ENCODE results near the gene SP100. TPM values are rescaled to one million over a fixed set of nuclear protein-coding genes. Genes with fewer than 3 reads are reported as not detected.

Gene SP100
- 10 to 100 TPM; 51.6 to 69.0 TPM for total RNA-seq

DNA sequence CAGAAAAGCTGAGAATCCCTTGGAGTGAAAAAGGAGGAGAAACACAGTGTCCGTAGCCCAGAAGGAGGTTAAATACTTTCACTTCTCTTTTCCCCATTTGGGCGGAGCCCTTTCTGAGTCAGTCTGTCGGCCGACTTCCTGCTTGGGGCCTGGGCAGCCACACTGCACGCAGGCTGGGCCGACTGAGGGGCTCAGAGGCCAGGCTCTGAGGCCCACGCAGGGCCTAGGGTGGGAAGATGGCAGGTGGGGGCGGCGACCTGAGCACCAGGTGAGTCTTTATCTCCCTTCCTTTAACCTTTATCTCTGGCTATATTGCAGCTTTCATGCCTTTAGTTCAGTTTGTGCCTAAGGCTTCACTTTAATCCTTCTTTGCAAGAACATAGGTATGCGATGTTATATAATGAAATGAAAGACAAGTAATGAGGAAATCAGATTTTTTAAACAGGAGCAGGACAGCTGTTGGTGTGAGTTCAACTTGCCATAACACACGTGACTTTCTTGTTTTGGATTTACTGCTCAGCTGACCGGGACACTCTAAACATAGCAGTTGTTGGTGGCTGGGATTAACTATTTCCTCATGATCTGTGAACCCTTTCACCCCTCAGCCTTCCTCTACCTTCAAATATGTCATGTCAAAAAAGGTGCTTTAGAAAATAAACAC lies at the start of gene SP100:
TSS of gene SP100 (plus strand) at position 141 of the 661 bp plus-strand sequence. CDS start at position 237, 96 bp downstream.
- Histone ChIP-seq H3K27me3 (replicated peaks; ENCODE audit: insufficient read depth) (no peaks in the 10 kb centered on the region), H3K9me3 (no peaks in the 10 kb centered on the region), H3K27ac (peak within 1 kb of the TSS; percentile 90 to 91), H3K36me3 (no peaks in the 10 kb centered on the region), H3K4me1 (replicated peaks) (peaks cover 4% of the 10 kb centered on the region), H3K4me3 (peak within 1 kb of the TSS; percentile 45 to 51)
- TF ChIP-seq POLR2AphosphoS5 (IDR thresholded peaks at IDR 0.05) (peak; percentile 76), POLR2A (IDR thresholded peaks at IDR 0.05) (peak; percentile 74)
- TF ChIP-seq, protein P1, sequence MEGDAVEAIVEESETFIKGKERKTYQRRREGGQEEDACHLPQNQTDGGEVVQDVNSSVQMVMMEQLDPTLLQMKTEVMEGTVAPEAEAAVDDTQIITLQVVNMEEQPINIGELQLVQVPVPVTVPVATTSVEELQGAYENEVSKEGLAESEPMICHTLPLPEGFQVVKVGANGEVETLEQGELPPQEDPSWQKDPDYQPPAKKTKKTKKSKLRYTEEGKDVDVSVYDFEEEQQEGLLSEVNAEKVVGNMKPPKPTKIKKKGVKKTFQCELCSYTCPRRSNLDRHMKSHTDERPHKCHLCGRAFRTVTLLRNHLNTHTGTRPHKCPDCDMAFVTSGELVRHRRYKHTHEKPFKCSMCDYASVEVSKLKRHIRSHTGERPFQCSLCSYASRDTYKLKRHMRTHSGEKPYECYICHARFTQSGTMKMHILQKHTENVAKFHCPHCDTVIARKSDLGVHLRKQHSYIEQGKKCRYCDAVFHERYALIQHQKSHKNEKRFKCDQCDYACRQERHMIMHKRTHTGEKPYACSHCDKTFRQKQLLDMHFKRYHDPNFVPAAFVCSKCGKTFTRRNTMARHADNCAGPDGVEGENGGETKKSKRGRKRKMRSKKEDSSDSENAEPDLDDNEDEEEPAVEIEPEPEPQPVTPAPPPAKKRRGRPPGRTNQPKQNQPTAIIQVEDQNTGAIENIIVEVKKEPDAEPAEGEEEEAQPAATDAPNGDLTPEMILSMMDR (IDR thresholded peaks at IDR 0.05): no peak
- 5% methylated on average over 12 of the region's 12 CpGs for WGBS
- peak; percentile 79 for DNase-seq (ENCODE audit: low spot score)
- intact Hi-C loops (cut with DNase I): loop anchor here (10.0 kb wide), 1 partner anchor 299 kb away; the partner anchor contains the start of gene CAB39

DNA sequence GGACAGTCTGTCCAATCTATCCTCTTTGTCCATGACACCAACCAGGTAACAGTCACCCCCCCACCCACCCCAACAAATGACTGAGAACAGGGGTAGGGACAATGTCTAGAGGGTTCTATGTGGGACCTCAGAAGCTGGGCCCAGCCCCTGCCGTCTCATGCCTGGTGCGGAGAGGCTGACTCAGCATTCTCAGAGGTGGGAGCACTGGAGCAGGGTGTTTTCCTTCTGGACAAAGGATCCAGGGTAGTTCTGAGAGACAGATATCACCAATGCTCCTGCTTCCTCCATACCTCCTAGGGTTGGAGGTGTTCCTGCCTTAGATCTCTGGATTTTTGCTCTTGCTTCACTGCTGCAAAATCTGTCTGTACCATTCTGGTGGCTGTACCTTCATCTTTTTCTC lies 33.9 kb upstream of the SP100 start:
- H3K27ac ChIP-seq: no peak overlapping the region
- H3K4me1 ChIP-seq (replicated peaks): no peaks in the 10 kb centered on the region
- no peak for DNase-seq (ENCODE audit: low spot score)
- intact Hi-C loops (cut with DNase I): no loop called here
- no peaks in the 10 kb centered on the region for H3K9me3 ChIP-seq
- peaks cover 0 to 3% of the 10 kb centered on the region in 2 donors for H3K36me3 ChIP-seq
- WGBS: 100% methylated on average over 2 of the region's 2 CpGs
- no peaks in the 10 kb centered on the region for H3K27me3 ChIP-seq (replicated peaks; ENCODE audit: insufficient read depth)
- TF ChIP-seq POLR2AphosphoS5 (IDR thresholded peaks at IDR 0.05) (no peak), POLR2A (IDR thresholded peaks at IDR 0.05) (no peak)
- TF ChIP-seq, protein P1 (IDR thresholded peaks at IDR 0.05): no peak
- H3K4me3 ChIP-seq: no peak overlapping the region

DNA sequence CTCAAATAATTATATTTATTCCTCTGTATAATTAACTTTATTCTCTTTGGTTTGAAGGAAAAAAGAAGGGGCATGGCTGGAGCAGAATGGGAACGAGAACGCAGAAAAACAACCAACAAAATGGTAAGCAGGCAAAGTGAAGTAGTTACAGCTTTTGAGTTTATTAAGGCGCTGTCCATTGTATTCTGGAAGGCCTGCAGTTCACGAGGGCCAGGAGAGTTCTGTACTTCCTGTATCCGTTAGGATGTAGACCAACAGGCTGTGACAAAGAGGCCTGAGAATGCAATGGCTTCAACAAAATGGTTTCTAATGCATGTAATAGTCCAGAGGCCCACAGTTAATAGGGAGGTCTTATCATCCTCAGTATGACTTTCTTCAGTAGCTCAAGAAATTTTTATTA lies 32.5 kb upstream of the SP100 start:
- intact Hi-C loops (cut with DNase I): no loop called here
- Histone ChIP-seq H3K4me3 (no peak overlapping the region), H3K27me3 (replicated peaks; ENCODE audit: insufficient read depth) (no peaks in the 10 kb centered on the region), H3K36me3 (no peaks in the 10 kb centered on the region), H3K4me1 (replicated peaks) (no peaks in the 10 kb centered on the region), H3K9me3 (no peaks in the 10 kb centered on the region), H3K27ac (no peak overlapping the region)
- 63% methylated on average over 5 of the region's 5 CpGs for WGBS
- DNase-seq (ENCODE audit: low spot score): no peak
- TF ChIP-seq POLR2AphosphoS5 (IDR thresholded peaks at IDR 0.05) (no peak), POLR2A (IDR thresholded peaks at IDR 0.05) (no peak)
- TF ChIP-seq, protein P1 (IDR thresholded peaks at IDR 0.05): no peak

DNA sequence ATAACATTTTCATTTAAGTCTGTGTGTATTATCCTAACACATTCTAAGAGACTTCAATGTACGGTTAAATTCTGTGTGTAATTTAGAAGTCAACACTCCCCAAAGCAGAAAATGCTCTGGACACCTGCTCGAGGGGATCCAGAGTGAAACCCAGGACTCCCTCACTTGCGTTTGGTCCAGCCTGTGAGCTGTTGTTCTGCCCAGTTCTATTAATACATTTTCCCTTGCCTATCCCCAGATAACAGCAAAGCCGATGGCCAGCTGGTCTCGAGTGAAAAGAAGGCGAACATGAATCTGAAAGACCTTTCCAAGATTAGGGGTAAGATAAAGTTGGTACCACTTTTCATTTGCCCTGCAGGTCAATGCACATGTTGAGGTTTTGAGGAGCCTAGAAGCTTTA lies 31.0 kb upstream of the SP100 start:
- whole genome bisulfite sequencing: 78% methylated on average over 6 of the region's 6 CpGs
- no peaks in the 10 kb centered on the region for H3K36me3 ChIP-seq
- intact Hi-C loops (cut with DNase I): no loop called here

More for the DNA sequence above, 31.0 kb upstream of the SP100 start:
- DNase-seq (ENCODE audit: low spot score): no peak
- no peak overlapping the region for H3K27ac ChIP-seq
- no peaks in the 10 kb centered on the region for H3K4me1 ChIP-seq (replicated peaks)
- H3K4me3 ChIP-seq: no peak overlapping the region
- no peak for TF ChIP-seq POLR2A (IDR thresholded peaks at IDR 0.05)
- TF ChIP-seq POLR2AphosphoS5 (IDR thresholded peaks at IDR 0.05): no peak
- TF ChIP-seq, protein P1 (IDR thresholded peaks at IDR 0.05): no peak
- no peaks in the 10 kb centered on the region for H3K9me3 ChIP-seq
- H3K27me3 ChIP-seq (replicated peaks; ENCODE audit: insufficient read depth): no peaks in the 10 kb centered on the region

Measured in prostate gland (tissue), 2 donors.